Effector CD8-positive, alpha-beta T cell (primary cell): ENCODE data around the gene RAP1B.
A peak's percentile ranks its signal among the peaks of the same experiment; 100 is the strongest.

Experiments used
- DNase-seq: peaks from one replicate; lab custom pipeline; 2025; lab: John Stamatoyannopoulos, UW
- total RNA-seq, 4 experiments: gene quantifications; one replicate each; lab custom pipeline; 2026; lab: John Stamatoyannopoulos, UW

Gene RAP1B
- total RNA-seq, result 130 to 155 (median 140) reads per million in 4 experiments

DNA sequence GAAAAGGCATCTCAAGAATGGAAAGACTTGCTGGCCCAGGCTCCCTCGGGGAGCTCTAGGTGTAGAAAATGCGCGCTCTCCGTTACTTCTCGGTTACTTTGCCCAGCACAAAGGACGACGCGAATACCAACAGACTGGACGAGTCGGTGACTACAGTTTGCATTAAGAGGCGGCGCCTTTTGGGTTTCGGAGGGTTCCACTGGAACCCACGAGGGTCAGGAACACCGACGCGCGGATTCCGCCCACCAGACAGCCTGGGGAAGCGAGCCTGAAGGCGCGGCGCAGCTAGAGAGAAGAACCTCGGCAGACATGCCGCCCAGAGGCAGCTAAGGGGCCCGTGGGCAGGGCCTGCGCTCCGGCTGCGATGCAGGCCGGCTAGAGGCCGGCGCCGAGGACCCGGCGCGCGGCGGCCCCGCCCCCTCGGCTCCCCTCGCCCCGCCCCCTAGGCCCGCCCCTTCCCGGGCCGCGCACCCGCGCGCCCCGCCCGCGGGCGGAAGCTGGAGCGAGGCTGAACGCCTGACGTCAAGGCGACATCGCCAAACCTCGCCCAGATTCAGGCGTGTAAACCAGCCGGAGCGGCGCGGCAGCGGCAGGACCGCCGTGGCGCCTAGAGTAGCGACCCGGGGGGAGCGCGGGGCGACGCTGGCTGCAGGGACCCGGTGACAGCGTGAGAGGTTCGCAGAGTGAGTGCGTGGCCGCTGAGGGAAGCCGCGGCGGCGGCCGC, at the start of gene RAP1B:
Gene RAP1B (plus strand): TSS at position 530 of the 724 bp plus-strand sequence. CDS start 37,826 bp downstream, outside the sequence.
- DNase-seq, result peak; percentile 84

- no peak for DNase-seq
These were observed 48.9 kb upstream of the RAP1B start for GRCh38 chr12:68561830-68562229.

- no peak for DNase-seq
These were observed 46.5 kb upstream of the RAP1B start for GRCh38 chr12:68564166-68564565.

GRCh38 chr12:68565391-68565903, 45.3 kb upstream of the RAP1B start:
- DNase-seq, result no peak

- DNase-seq, result no peak
These were observed 41.7 kb upstream of the RAP1B start for GRCh38 chr12:68568922-68569569.

- no peak for DNase-seq
These were observed 38.0 kb upstream of the RAP1B start for GRCh38 chr12:68572661-68573060.

DNA sequence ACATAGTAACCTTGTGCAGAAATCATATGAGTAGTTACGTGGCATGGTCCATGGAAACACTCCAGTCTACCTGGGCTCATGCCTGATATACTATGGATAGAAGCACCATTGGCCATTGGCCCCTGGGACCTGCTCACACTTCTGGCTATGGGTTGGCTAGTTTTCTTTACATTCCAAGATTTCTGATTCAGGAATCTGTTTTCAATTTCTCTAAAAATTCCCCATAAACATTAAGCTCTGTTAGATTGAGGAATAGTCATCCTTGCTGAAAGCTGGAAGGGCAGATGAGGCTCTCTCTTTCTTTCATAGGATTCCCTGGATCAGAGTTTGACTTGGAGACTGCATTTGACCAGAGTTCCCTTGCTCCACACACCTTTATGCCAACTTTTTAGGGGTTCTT, 37.3 kb upstream of the RAP1B start:
- no peak for DNase-seq

DNA sequence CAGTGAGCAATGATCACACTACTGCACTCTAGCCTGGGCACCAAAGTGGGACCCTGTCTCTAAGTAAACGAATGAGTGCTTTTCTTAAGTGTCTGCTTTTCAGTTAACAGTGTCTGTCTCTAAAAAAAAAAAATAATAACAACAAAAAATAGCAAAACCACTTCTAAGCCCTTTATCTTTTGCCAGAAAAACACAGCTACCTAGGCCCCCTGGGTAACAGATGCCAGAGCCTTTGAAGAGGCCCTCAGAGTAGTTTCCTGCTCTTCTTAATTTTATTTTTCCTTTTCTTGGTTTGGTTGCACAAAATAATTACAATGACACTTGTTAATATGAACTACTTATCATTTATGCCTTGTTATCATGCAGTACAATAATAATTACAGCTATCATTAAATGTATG, 32.8 kb upstream of the RAP1B start:
- DNase-seq, result no peak

GRCh38 chr12:68578765-68579164, 31.9 kb upstream of the RAP1B start:
- DNase-seq, result no peak

- DNase-seq, result no peak
These were observed 31.4 kb upstream of the RAP1B start for GRCh38 chr12:68579254-68579653.

DNA sequence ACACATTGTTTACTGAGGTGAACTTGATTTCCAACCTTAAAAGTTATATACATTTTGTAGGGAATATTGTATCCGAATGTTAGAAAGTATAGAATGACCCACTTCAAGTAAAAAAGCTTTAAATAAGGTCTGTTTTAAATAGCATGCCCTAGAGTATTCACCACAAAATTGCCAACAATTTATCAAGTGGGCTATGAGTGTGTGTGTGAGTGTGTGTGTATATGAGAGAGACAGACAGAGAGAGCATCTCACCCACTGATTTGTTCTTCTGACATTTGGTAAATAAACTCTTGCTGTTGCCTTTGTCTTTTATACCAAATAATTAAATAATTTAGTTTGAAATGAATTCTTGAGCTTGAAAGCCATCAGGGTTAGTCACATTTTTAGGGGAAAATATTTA, 29.8 kb upstream of the RAP1B start:
- DNase-seq, result no peak

GRCh38 chr12:68581926-68582325, 28.8 kb upstream of the RAP1B start:
- DNase-seq, result no peak

DNA sequence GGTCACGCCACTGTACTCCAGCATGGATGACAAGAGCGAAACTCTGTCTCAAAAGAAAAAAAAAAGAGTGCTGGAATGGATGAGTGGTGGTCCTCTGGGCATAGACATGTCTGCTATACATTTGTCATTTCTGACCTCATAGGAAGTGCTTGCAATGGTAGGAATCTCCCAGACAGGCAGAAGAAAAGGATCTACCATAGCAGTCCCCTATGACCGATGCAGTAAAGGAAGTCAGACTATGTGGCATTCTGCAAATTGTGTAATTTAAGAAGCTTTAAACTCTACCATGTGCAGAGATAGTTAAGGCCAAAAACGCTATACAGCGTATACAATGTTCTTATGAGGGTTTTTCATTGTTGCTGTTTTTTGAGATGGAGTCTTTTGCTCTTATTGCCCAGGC, 24.7 kb upstream of the RAP1B start:
- no peak for DNase-seq

DNA sequence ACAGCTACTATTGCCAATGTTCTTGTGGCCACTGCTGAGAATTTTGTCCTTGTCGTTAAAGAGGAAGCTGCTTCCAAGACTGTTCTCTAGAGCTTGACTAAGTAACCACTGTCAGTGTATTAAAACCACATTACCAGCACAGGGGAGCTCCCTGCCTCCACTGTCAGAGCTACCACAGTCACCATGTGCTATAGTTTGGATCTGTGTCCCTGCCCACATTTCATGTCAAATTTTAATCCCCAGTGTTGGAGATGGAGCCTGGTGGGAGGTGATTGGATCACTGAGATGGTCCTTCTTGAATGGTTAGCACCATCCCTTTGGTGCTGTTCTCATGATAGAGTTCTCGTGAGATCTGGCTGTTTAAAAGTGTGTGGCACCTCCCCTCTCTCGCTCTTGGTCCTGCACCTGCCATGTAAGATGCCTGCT, 23.2 kb upstream of the RAP1B start:
- no peak for DNase-seq

DNA sequence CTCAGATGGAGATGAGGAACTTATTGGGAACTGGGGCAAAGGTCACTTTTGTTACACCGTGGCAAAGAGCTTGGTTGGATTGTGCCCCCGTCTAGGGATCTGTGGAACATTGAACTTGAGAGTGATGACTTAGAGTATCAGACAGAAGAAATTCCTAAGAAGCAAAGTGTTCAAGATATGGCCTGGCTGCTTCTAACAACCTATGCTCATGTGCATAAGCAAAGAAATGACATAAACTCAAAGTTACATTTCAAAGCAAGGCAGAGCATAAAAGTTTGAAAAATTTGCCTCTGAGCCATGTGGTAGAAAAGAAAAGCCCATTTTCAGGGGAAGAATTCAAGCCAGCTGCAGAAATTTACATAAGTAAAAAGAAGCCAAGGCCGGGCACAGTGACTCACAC, 21.5 kb upstream of the RAP1B start:
- no peak for DNase-seq

DNA sequence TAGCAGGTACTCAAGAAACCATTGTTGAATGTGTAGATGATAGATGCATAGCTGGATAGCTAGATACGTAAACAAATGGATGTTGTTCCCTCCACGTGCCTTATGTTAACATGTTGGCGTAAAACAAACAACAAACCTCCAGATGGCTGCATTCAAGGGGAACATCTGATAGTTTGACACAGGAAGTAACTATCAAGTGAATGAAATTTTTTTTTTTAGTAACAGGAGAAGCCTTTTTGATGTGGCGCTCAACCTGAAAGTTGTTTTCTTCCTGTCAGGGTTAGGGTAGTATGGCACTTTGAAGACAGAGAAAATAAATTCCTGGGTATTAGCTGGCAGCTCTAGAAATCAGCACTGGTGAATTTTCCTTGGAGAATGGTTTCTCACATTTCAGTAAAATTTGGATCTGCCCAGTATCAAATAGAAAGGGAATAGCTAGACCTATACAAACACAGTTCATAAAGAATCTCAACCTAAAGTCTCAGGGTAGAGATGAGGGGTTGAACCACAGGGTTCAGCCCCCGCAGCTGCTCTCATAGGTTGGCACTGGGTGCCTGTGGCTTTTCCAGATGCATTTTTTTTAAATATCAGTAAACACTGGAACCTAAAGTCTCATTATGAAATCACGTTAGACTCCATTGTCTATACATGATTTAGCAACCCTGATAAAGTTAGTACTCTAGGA, 18.8 kb upstream of the RAP1B start:
- peak; percentile 14 for DNase-seq

GRCh38 chr12:68595241-68595640, 15.5 kb upstream of the RAP1B start:
- DNase-seq, result no peak

DNA sequence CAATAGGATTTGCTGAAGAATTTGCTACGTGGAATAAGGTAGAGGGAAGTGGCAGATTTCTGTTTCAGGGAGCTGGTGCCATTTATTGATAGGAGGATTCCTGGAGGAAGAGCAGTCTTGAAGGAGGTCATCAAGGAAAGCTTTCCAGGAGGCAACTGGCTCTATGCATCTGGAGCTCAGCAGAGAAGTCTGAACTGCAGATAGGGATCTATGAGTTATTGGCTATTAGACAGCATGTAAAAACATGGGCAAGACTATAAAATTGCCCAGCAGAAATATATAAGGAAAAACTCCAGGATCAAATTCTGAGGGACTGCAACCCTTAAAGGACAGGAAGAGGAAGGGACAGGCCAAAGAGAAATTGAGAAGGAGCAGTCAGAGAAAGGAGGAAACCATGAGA, 8.9 kb upstream of the RAP1B start:
- DNase-seq, result no peak

- no peak for DNase-seq
These were observed 8.0 kb upstream of the RAP1B start for GRCh38 chr12:68602720-68603119.

- DNase-seq, result no peak
These were observed 2.5 kb upstream of the RAP1B start for GRCh38 chr12:68608191-68608590.

- no peak for DNase-seq
These were observed 715 bp upstream of the RAP1B start for GRCh38 chr12:68609998-68610369.

- peak; percentile 17 for DNase-seq
These were observed 551 bp downstream of the RAP1B start for GRCh38 chr12:68611094-68611805.
